Measurements from ENCODE around the gene ISG20. TPM values are rescaled to one million over a fixed set of nuclear protein-coding genes. Genes with fewer than 3 reads are reported as not detected.

The ISG20 gene
- polyA plus RNA-seq, 3 donors from 2014 or later, result 286 to 365 (median 342) TPM

- H3K27me3 Mint-ChIP-seq (ENCODE audit: low read depth in 3 of 3), result peaks cover 0 to 3% (median 2%) of the 10 kb centered on the region in 3 donors
These were observed 9.8 kb downstream of the ISG20 start for GRCh38 chr15:88648357-88649214.

GRCh38 chr15:88649286-88649733, 10.5 kb downstream of the ISG20 start:
- peaks cover 9 to 30% (median 23%) of the 10 kb centered on the region in 3 donors for H3K36me3 Mint-ChIP-seq
- DNase-seq, result peak; percentile 47 to 71 (median 70)

More at GRCh38 chr15:88648357-88649214, 9.8 kb downstream of the ISG20 start:
- H3K4me3 Mint-ChIP-seq, result peak overlapping the region in 1 of 5 donors; percentile 75
- H3K27ac Mint-ChIP-seq, result peak overlapping the region; percentile 85 to 94 (median 92)
- peaks cover 61 to 70% of the 10 kb centered on the region in 2 donors for H3K4me1 Mint-ChIP-seq
- peaks cover 0 to 2% (median 0%) of the 10 kb centered on the region in 6 donors for H3K9me3 Mint-ChIP-seq
- DNase-seq, result no peak
- peaks cover 9 to 34% (median 28%) of the 10 kb centered on the region in 3 donors for H3K36me3 Mint-ChIP-seq

GRCh38 chr15:88649753-88650551, 11.1 kb downstream of the ISG20 start:
- peaks cover 9 to 32% (median 23%) of the 10 kb centered on the region in 3 donors for H3K36me3 Mint-ChIP-seq

More at GRCh38 chr15:88649286-88649733, 10.5 kb downstream of the ISG20 start:
- H3K27ac Mint-ChIP-seq, result peak overlapping the region; percentile 85 to 94 (median 92)
- H3K4me3 Mint-ChIP-seq, result peak overlapping the region; percentile 13 to 75 (median 67)
- H3K9me3 Mint-ChIP-seq, result peaks cover 0 to 2% (median 0%) of the 10 kb centered on the region in 6 donors
- H3K27me3 Mint-ChIP-seq (ENCODE audit: low read depth in 3 of 3), result peaks cover 0 to 3% (median 2%) of the 10 kb centered on the region in 3 donors
- peaks cover 55 to 64% of the 10 kb centered on the region in 2 donors for H3K4me1 Mint-ChIP-seq

GRCh38 chr15:88650556-88650955, 11.7 kb downstream of the ISG20 start:
- no peak for DNase-seq

More at GRCh38 chr15:88649753-88650551, 11.1 kb downstream of the ISG20 start:
- DNase-seq, result no peak
- Mint-ChIP-seq H3K4me3 (peak overlapping the region; percentile 13 to 75 (median 67)), H3K9me3 (peaks cover 0 to 2% (median 0%) of the 10 kb centered on the region in 6 donors), H3K27me3 (ENCODE audit: low read depth in 3 of 3) (peaks cover 0 to 3% (median 2%) of the 10 kb centered on the region in 3 donors), H3K27ac (peak overlapping the region; percentile 85 to 94 (median 92)), H3K4me1 (peaks cover 55 to 60% of the 10 kb centered on the region in 2 donors)

GRCh38 chr15:88651136-88651732, 12.4 kb downstream of the ISG20 start:
- Mint-ChIP-seq H3K36me3 (peaks cover 0 to 27% (median 16%) of the 10 kb centered on the region in 3 donors), H3K27ac (peak overlapping the region; percentile 27 to 81 (median 65)), H3K4me3 (no peak overlapping the region), H3K4me1 (peaks cover 47 to 51% of the 10 kb centered on the region in 2 donors), H3K9me3 (peaks cover 0 to 2% (median 0%) of the 10 kb centered on the region in 6 donors), H3K27me3 (ENCODE audit: low read depth in 3 of 3) (peaks cover 0 to 3% (median 2%) of the 10 kb centered on the region in 3 donors)
- no peak for DNase-seq

More at GRCh38 chr15:88650556-88650955, 11.7 kb downstream of the ISG20 start:
- no peak overlapping the region for H3K4me3 Mint-ChIP-seq
- peaks cover 5 to 32% (median 19%) of the 10 kb centered on the region in 3 donors for H3K36me3 Mint-ChIP-seq
- peak overlapping the region in 4 of 6 donors; percentile 26 to 94 (median 94) for H3K27ac Mint-ChIP-seq
- H3K4me1 Mint-ChIP-seq, result peaks cover 51 to 54% of the 10 kb centered on the region in 2 donors
- peaks cover 0 to 2% (median 0%) of the 10 kb centered on the region in 6 donors for H3K9me3 Mint-ChIP-seq
- H3K27me3 Mint-ChIP-seq (ENCODE audit: low read depth in 3 of 3), result peaks cover 0 to 3% (median 2%) of the 10 kb centered on the region in 3 donors

GRCh38 chr15:88651971-88652370, 13.2 kb downstream of the ISG20 start:
- H3K27ac Mint-ChIP-seq, result peak overlapping the region; percentile 17 to 81 (median 64)
- peaks cover 42 to 49% of the 10 kb centered on the region in 2 donors for H3K4me1 Mint-ChIP-seq
- peaks cover 0 to 3% (median 2%) of the 10 kb centered on the region in 3 donors for H3K27me3 Mint-ChIP-seq (ENCODE audit: low read depth in 3 of 3)
- no peak for DNase-seq
- peaks cover 0 to 25% (median 16%) of the 10 kb centered on the region in 3 donors for H3K36me3 Mint-ChIP-seq
- no peak overlapping the region for H3K4me3 Mint-ChIP-seq
- peaks cover 0 to 2% (median 0%) of the 10 kb centered on the region in 6 donors for H3K9me3 Mint-ChIP-seq

GRCh38 chr15:88652456-88653199, 13.8 kb downstream of the ISG20 start:
- Mint-ChIP-seq H3K27me3 (ENCODE audit: low read depth in 3 of 3) (peaks cover 0 to 3% (median 2%) of the 10 kb centered on the region in 3 donors), H3K4me3 (no peak overlapping the region), H3K9me3 (peaks cover 0 to 2% (median 0%) of the 10 kb centered on the region in 6 donors), H3K4me1 (peaks cover 36 to 47% of the 10 kb centered on the region in 2 donors), H3K36me3 (peaks cover 0 to 20% (median 14%) of the 10 kb centered on the region in 3 donors), H3K27ac (peak overlapping the region in 4 of 6 donors; percentile 57 to 71 (median 60))
- no peak for DNase-seq

- Mint-ChIP-seq H3K4me1 (peaks cover 28 to 41% of the 10 kb centered on the region in 2 donors), H3K36me3 (peaks cover 0 to 19% (median 13%) of the 10 kb centered on the region in 3 donors), H3K27ac (peak overlapping the region in 5 of 6 donors; percentile 44 to 71 (median 58)), H3K4me3 (no peak overlapping the region), H3K9me3 (peaks cover 0 to 2% (median 0%) of the 10 kb centered on the region in 6 donors), H3K27me3 (ENCODE audit: low read depth in 3 of 3) (peaks cover 0 to 3% (median 2%) of the 10 kb centered on the region in 3 donors)
- no peak for DNase-seq
These were observed 14.6 kb downstream of the ISG20 start for GRCh38 chr15:88653200-88654064.

GRCh38 chr15:88654430-88655102, 15.8 kb downstream of the ISG20 start:
- H3K9me3 Mint-ChIP-seq, result peaks cover 0 to 2% (median 0%) of the 10 kb centered on the region in 6 donors
- H3K27ac Mint-ChIP-seq, result peak overlapping the region in 4 of 6 donors; percentile 18 to 59 (median 36)
- peaks cover 0 to 2% (median under 1%) of the 10 kb centered on the region in 3 donors for H3K27me3 Mint-ChIP-seq (ENCODE audit: low read depth in 3 of 3)
- no peak for DNase-seq
- peaks cover 17 to 30% of the 10 kb centered on the region in 2 donors for H3K4me1 Mint-ChIP-seq
- no peak overlapping the region for H3K4me3 Mint-ChIP-seq
- H3K36me3 Mint-ChIP-seq, result peaks cover 0 to 12% (median 8%) of the 10 kb centered on the region in 3 donors

GRCh38 chr15:88655103-88655553, 16.3 kb downstream of the ISG20 start:
- Mint-ChIP-seq H3K27me3 (ENCODE audit: low read depth in 3 of 3) (no peaks in the 10 kb centered on the region), H3K9me3 (peaks cover 0 to 2% (median 0%) of the 10 kb centered on the region in 6 donors), H3K4me1 (peaks cover 12 to 25% of the 10 kb centered on the region in 2 donors), H3K36me3 (peaks cover 0 to 10% (median 7%) of the 10 kb centered on the region in 3 donors), H3K27ac (peak overlapping the region in 3 of 6 donors; percentile 18 to 47 (median 47)), H3K4me3 (no peak overlapping the region)
- no peak for DNase-seq

All from immature natural killer cell (primary cell).